OCI-M2 (cell line): ENCODE data around the gene GPATCH4.
"Not testable (repeated sequence)": the region's sequence is repeated elsewhere in the genome, so short reads cannot be mapped to it uniquely, and the experiment has no call there.

Experiments used
- DNase-seq: peaks from one replicate; lab custom pipeline; 2025; ENCODE audit not compliant: unreplicated experiment; lab: John Stamatoyannopoulos, UW

The GPATCH4 gene

GRCh38 chr1:156627313-156627880, 26.1 kb upstream of the GPATCH4 start:
- DNase-seq: peak; percentile 14

GRCh38 chr1:156626079-156626438, 24.8 kb upstream of the GPATCH4 start:
- DNase-seq: no peak

- DNase-seq: peak; percentile 18
These were observed 24.3 kb upstream of the GPATCH4 start for GRCh38 chr1:156625436-156626078.

- no peak for DNase-seq
These were observed 23.6 kb upstream of the GPATCH4 start for GRCh38 chr1:156624814-156625435.

GRCh38 chr1:156623946-156624813, 22.9 kb upstream of the GPATCH4 start:
- no peak for DNase-seq

- DNase-seq: no peak
These were observed 21.5 kb upstream of the GPATCH4 start for GRCh38 chr1:156622581-156623297.

- DNase-seq: no peak
These were observed 18.3 kb upstream of the GPATCH4 start for GRCh38 chr1:156619582-156619955.

- DNase-seq: no peak
These were observed 17.7 kb upstream of the GPATCH4 start, which contains the start of gene HAPLN2 for GRCh38 chr1:156618853-156619581. TSS of gene HAPLN2 (plus strand) at chr1:156619415. CDS start at chr1:156623491, 4,076 bp downstream.

- no peak for DNase-seq
These were observed 15.2 kb upstream of the GPATCH4 start for GRCh38 chr1:156616463-156616862.

GRCh38 chr1:156615946-156616345, 14.7 kb upstream of the GPATCH4 start:
- DNase-seq: no peak

- DNase-seq: no peak
These were observed 11.4 kb upstream of the GPATCH4 start for GRCh38 chr1:156612666-156613065.

GRCh38 chr1:156610072-156610471, 8.8 kb upstream of the GPATCH4 start:
- not testable (repeated sequence) for DNase-seq

- no peak for DNase-seq
These were observed 7.7 kb upstream of the GPATCH4 start for GRCh38 chr1:156608981-156609380.

GRCh38 chr1:156608036-156608674, 6.9 kb upstream of the GPATCH4 start:
- no peak for DNase-seq

GRCh38 chr1:156607344-156607743, 6.1 kb upstream of the GPATCH4 start:
- DNase-seq: not testable (repeated sequence)

- DNase-seq: no peak
These were observed 1.3 kb upstream of the GPATCH4 start for GRCh38 chr1:156602557-156602993.

GRCh38 chr1:156601892-156602291, 613 bp upstream of the GPATCH4 start:
- no peak for DNase-seq

- no peak for DNase-seq
These were observed 552 bp downstream of the GPATCH4 start for GRCh38 chr1:156600733-156601121.

- no peak for DNase-seq
These were observed 1.5 kb downstream of the GPATCH4 start for GRCh38 chr1:156599811-156600210.
